WTC11 (cell line): ENCODE data around the gene FARP2. TPM values are rescaled to one million over a fixed set of nuclear protein-coding genes. Genes with fewer than 3 reads are reported as not detected.

Experiments
- ATAC-seq: fragments of 200-7000 bp; cut with Tn5 transposase; 2 replicates; pipeline ENCODE4 v1.10.0; 2021; ENCODE audit warnings: mild to moderate bottlenecking, moderate library complexity
- CTCF ChIA-PET: fragments of 300-600 bp; sonication (Branson Sonifier 250); formaldehyde crosslinking; loops from one replicate; lab custom pipeline; 2021; ENCODE audit warnings: antibody characterized with exemption; lab: Charles Lee
- POLR2A ChIA-PET: fragments of 350-600 bp; sonication (Branson Sonifier 250); formaldehyde crosslinking; loops from one replicate; lab custom pipeline; 2021; ENCODE audit warnings: antibody characterized with exemption; lab: Charles Lee
- DNase-seq: peaks from one replicate; pipeline ENCODE4 v3.0.0; 2021; ENCODE audit warnings: low spot score
- H3K27ac Mint-ChIP-seq: 2 replicates; pipeline ENCODE4 v1.8.0; 2021; ENCODE audit warnings: mixed read lengths
- H3K27me3 Mint-ChIP-seq: 2 replicates; pipeline ENCODE4 v1.8.0; 2021; ENCODE audit warnings: low read depth, mild to moderate bottlenecking, moderate library complexity, mixed read lengths
- H3K36me3 Mint-ChIP-seq: 2 replicates; pipeline ENCODE4 v1.8.0; 2021; ENCODE audit warnings: mixed read lengths
- H3K4me1 Mint-ChIP-seq: 2 replicates; pipeline ENCODE4 v1.8.0; 2022; ENCODE audit warnings: mixed read lengths
- H3K4me3 Mint-ChIP-seq: 2 replicates; pipeline ENCODE4 v1.8.0; 2021; ENCODE audit warnings: mild to moderate bottlenecking, moderate library complexity, mixed read lengths
- H3K9me3 Mint-ChIP-seq: 2 replicates; pipeline ENCODE4 v1.8.0; 2021; ENCODE audit warnings: mixed read lengths
- ATF1 ChIP-seq: sonication (generic); formaldehyde crosslinking; IDR thresholded peaks from 2 replicates; pipeline ENCODE4 v1.8.1; 2023; ENCODE audit warnings: mild to moderate bottlenecking, moderate library complexity, missing genetic modification reagents
- CBFB ChIP-seq: sonication (generic); formaldehyde crosslinking; IDR thresholded peaks from 2 replicates; pipeline ENCODE4 v1.8.1; 2022; ENCODE audit warnings: mild to moderate bottlenecking, low read depth, missing genetic modification reagents
- ELF4 ChIP-seq: sonication (generic); formaldehyde crosslinking; IDR thresholded peaks from 2 replicates; pipeline ENCODE4 v1.8.1; 2022; ENCODE audit warnings: low read depth, mild to moderate bottlenecking, moderate library complexity, missing genetic modification reagents
- EMX1 ChIP-seq: fragments of 250-450 bp; sonication (Bioruptor Pico); IDR thresholded peaks from 2 replicates; pipeline ENCODE4 v1.8.0; 2021; ENCODE audit warnings: mild to moderate bottlenecking
- FOXP1 ChIP-seq: sonication (generic); formaldehyde crosslinking; IDR thresholded peaks from 2 replicates; pipeline ENCODE4 v1.8.0; 2022; ENCODE audit warnings: missing genetic modification reagents, mild to moderate bottlenecking, moderate library complexity, borderline replicate concordance
- GABPB1 ChIP-seq: sonication (generic); formaldehyde crosslinking; IDR thresholded peaks from 2 replicates; pipeline ENCODE4 v1.8.1; 2023; ENCODE audit warnings: mild to moderate bottlenecking, missing genetic modification reagents
- GTF2I ChIP-seq: fragments of 250-450 bp; sonication (Bioruptor Pico); conservative IDR thresholded peaks from 2 replicates; pipeline ENCODE4 v1.4.0; 2021; ENCODE audit warnings: mild to moderate bottlenecking
- IRF2 ChIP-seq: sonication (generic); formaldehyde crosslinking; IDR thresholded peaks from 2 replicates; pipeline ENCODE4 v1.8.0; 2022; ENCODE audit warnings: low read depth, missing genetic modification reagents, borderline replicate concordance
- JAZF1 ChIP-seq: fragments of 250-450 bp; sonication (Bioruptor Pico); IDR thresholded peaks from 2 replicates; pipeline ENCODE4 v1.9.0; 2021; ENCODE audit warnings: moderate library complexity, mild to moderate bottlenecking, inconsistent platforms
- MYBL2 ChIP-seq: sonication (generic); formaldehyde crosslinking; IDR thresholded peaks from 2 replicates; pipeline ENCODE4 v1.8.1; 2023; ENCODE audit warnings: mild to moderate bottlenecking, moderate library complexity, missing genetic modification reagents
- NFATC4 ChIP-seq: fragments of 250-450 bp; sonication (Bioruptor Pico); IDR thresholded peaks from 2 replicates; pipeline ENCODE4 v1.9.0; 2021; ENCODE audit warnings: mild to moderate bottlenecking
- NFE2L1 ChIP-seq: sonication (generic); formaldehyde crosslinking; IDR thresholded peaks from 2 replicates; pipeline ENCODE4 v1.8.1; 2023; ENCODE audit warnings: missing genetic modification reagents
- NFYB ChIP-seq: sonication (generic); formaldehyde crosslinking; conservative IDR thresholded peaks from 2 replicates; pipeline ENCODE4 v1.8.0; 2022; ENCODE audit warnings: low read depth, missing genetic modification reagents
- NR1H2 ChIP-seq: sonication (generic); formaldehyde crosslinking; IDR thresholded peaks from 2 replicates; pipeline ENCODE4 v1.9.0; 2021; ENCODE audit warnings: mild to moderate bottlenecking, moderate library complexity, missing genetic modification reagents
- OVOL2 ChIP-seq: fragments of 250-450 bp; sonication (Bioruptor Pico); IDR thresholded peaks from 2 replicates; pipeline ENCODE4 v1.9.0; 2021; ENCODE audit warnings: mild to moderate bottlenecking, borderline replicate concordance
- TEAD1 ChIP-seq: sonication (generic); formaldehyde crosslinking; IDR thresholded peaks from 2 replicates; pipeline ENCODE4 v1.8.0; 2022; ENCODE audit warnings: mild to moderate bottlenecking, missing genetic modification reagents
- ZNF121 ChIP-seq: sonication (generic); formaldehyde crosslinking; IDR thresholded peaks from 2 replicates; pipeline ENCODE4 v1.8.0; 2023; ENCODE audit warnings: missing genetic modification reagents
- ZNF263 ChIP-seq: sonication (generic); formaldehyde crosslinking; IDR thresholded peaks from 2 replicates; pipeline ENCODE4 v1.8.1; 2022; ENCODE audit warnings: low read depth, mild to moderate bottlenecking, moderate library complexity, missing genetic modification reagents
- ZNF416 ChIP-seq: fragments of 250-450 bp; sonication (Bioruptor Pico); IDR thresholded peaks from 2 replicates; pipeline ENCODE4 v1.9.0; 2021; ENCODE audit warnings: mild to moderate bottlenecking, inconsistent platforms
- total RNA-seq: library from RNA; stranded (reverse); gene quantifications from 3 replicates; pipeline ENCODE4 v1.2.3, GENCODE V29; 2021
- TF ChIP-seq, protein P1 (sequence below): sonication (generic); formaldehyde crosslinking; IDR thresholded peaks from 2 replicates; pipeline ENCODE4 v1.8.1; 2023; ENCODE audit warnings: mild to moderate bottlenecking, missing genetic modification reagents, moderate library complexity
- TF ChIP-seq, protein P2 (sequence below): sonication (generic); formaldehyde crosslinking; conservative IDR thresholded peaks from 2 replicates; pipeline ENCODE4 v1.8.1; 2022; ENCODE audit warnings: mild to moderate bottlenecking, missing genetic modification reagents
- TF ChIP-seq, protein P3 (sequence below): sonication (generic); formaldehyde crosslinking; IDR thresholded peaks from 2 replicates; pipeline ENCODE4 v1.8.1; 2022; ENCODE audit warnings: low read depth, mild to moderate bottlenecking, moderate library complexity, missing genetic modification reagents, borderline replicate concordance
- TF ChIP-seq, protein P4 (sequence below): fragments of 250-450 bp; sonication (Bioruptor Pico); IDR thresholded peaks from 2 replicates; pipeline ENCODE4 v1.9.0; 2021; ENCODE audit warnings: mild to moderate bottlenecking
- TF ChIP-seq, protein P5 (sequence below): sonication (generic); formaldehyde crosslinking; IDR thresholded peaks from 2 replicates; pipeline ENCODE4 v1.8.0; 2023; ENCODE audit warnings: missing genetic modification reagents
- TF ChIP-seq, protein P6 (sequence below): fragments of 250-450 bp; sonication (Bioruptor Pico); IDR thresholded peaks from 2 replicates; pipeline ENCODE4 v1.8.0; 2021; ENCODE audit warnings: mild to moderate bottlenecking
- TF ChIP-seq, protein P7 (sequence below): sonication (generic); formaldehyde crosslinking; IDR thresholded peaks from 2 replicates; pipeline ENCODE4 v1.8.1; 2023; ENCODE audit warnings: mild to moderate bottlenecking, missing genetic modification reagents, moderate library complexity
- TF ChIP-seq, protein P8 (sequence below): sonication (generic); formaldehyde crosslinking; IDR thresholded peaks from 2 replicates; pipeline ENCODE4 v1.8.1; 2022; ENCODE audit warnings: missing genetic modification reagents, borderline replicate concordance
- TF ChIP-seq, protein P9 (sequence below): sonication (generic); formaldehyde crosslinking; IDR thresholded peaks from 2 replicates; pipeline ENCODE4 v1.8.0; 2022; ENCODE audit warnings: mild to moderate bottlenecking, missing genetic modification reagents

FARP2 gene
- total RNA-seq, 1 experiment from 2014 or later: 37.8 TPM

DNA sequence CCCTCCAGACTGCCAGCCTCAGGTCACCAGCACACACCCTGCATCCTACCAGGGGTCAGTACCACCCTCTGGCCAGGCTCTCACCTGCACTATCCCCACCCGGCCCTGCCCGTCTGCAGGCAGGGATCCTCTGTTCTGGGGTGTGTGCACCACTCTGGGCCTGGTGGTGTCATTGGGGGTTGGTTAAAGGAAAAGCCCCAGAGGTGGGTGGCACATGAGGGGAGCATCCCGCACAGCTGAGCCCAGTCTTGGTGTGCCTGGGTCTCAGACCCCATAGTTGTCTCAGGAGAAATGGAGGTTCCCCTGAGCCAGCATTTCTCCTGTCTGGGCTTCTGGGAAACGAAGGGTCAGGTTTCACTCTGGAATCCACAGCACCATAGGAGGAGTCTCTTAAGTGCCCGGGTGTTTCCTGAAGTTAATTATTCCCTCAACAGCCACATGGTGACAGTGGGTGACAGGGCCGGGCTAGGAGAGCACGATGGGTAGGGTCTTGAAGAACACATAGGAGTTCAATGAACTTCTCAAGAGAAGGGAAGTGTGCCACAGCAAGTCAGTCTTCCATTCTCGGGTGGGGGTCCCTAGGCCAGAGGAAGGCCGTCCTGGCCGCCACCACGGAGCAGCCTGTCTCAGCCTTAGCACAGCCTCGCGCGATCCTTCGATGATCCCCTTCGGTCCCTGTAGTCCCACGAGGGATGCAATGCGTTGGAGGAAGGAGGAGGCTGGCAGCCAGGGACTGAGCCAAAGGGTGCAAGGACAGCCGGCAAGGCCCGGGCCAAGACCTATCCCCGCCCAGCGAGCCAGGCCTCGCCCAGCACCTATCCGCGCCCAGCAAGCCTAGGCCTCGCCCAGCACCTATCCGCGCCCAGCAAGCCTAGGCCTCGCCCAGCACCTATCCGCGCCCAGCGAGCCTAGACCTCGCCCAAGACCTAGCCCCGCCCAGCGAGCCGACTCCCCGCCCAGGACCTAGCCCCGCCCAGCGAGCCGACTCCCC is 1.1 kb upstream of the FARP2 start:
- H3K4me3 Mint-ChIP-seq: peak overlapping the region; percentile 71
- ChIA-PET CTCF (no interaction called here), POLR2A (interaction anchor here (0.7 kb wide), 1 partner anchor 483 kb away, joined by 3 read pairs; no protein-coding TSS in a partner anchor)
- H3K9me3 Mint-ChIP-seq: no peaks in the 10 kb centered on the region
- H3K27me3 Mint-ChIP-seq: no peaks in the 10 kb centered on the region
- peak; percentile 92 for DNase-seq
- peaks cover 40% of the 10 kb centered on the region for H3K36me3 Mint-ChIP-seq
- H3K4me1 Mint-ChIP-seq: peaks cover 30% of the 10 kb centered on the region
- H3K27ac Mint-ChIP-seq: peak overlapping the region; percentile 94
- peak; percentile 76 for ATAC-seq
- no peak for TF ChIP-seq ZNF263 (CRISPR knock-in tag)
- TF ChIP-seq ZNF416: no peak
- no peak for TF ChIP-seq CBFB (CRISPR knock-in tag)
- TF ChIP-seq, protein P1, sequence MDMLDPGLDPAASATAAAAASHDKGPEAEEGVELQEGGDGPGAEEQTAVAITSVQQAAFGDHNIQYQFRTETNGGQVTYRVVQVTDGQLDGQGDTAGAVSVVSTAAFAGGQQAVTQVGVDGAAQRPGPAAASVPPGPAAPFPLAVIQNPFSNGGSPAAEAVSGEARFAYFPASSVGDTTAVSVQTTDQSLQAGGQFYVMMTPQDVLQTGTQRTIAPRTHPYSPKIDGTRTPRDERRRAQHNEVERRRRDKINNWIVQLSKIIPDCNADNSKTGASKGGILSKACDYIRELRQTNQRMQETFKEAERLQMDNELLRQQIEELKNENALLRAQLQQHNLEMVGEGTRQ (CRISPR knock-in tag): no peak
- TF ChIP-seq GABPB1 (CRISPR knock-in tag): no peak
- TF ChIP-seq, protein P2, sequence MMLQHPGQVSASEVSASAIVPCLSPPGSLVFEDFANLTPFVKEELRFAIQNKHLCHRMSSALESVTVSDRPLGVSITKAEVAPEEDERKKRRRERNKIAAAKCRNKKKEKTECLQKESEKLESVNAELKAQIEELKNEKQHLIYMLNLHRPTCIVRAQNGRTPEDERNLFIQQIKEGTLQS: no peak
- TF ChIP-seq GTF2I (CRISPR knock-in tag): no peak
- 0 out of 2 replicates have a peak, but pooled peaks have one; percentile 52 for TF ChIP-seq NFATC4 (CRISPR knock-in tag)
- 0 out of 2 replicates have a peak, but pooled peaks have one; percentile 47 for TF ChIP-seq TEAD1 (CRISPR knock-in tag)
- TF ChIP-seq, protein P3, sequence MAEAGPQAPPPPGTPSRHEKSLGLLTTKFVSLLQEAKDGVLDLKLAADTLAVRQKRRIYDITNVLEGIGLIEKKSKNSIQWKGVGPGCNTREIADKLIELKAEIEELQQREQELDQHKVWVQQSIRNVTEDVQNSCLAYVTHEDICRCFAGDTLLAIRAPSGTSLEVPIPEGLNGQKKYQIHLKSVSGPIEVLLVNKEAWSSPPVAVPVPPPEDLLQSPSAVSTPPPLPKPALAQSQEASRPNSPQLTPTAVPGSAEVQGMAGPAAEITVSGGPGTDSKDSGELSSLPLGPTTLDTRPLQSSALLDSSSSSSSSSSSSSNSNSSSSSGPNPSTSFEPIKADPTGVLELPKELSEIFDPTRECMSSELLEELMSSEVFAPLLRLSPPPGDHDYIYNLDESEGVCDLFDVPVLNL (CRISPR knock-in tag): no peak
- TF ChIP-seq ATF1 (CRISPR knock-in tag): no peak
- TF ChIP-seq MYBL2: no peak
- no peak for TF ChIP-seq NR1H2 (CRISPR knock-in tag)
- no peak for TF ChIP-seq OVOL2 (CRISPR knock-in tag)
- TF ChIP-seq, protein P4, sequence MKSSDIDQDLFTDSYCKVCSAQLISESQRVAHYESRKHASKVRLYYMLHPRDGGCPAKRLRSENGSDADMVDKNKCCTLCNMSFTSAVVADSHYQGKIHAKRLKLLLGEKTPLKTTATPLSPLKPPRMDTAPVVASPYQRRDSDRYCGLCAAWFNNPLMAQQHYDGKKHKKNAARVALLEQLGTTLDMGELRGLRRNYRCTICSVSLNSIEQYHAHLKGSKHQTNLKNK: no peak
- TF ChIP-seq FOXP1 (CRISPR knock-in tag): no peak
- TF ChIP-seq EMX1 (CRISPR knock-in tag): peak; percentile 78; the same call in 1 of the 2 replicates
- TF ChIP-seq JAZF1 (CRISPR knock-in tag): no peak
- TF ChIP-seq IRF2 (CRISPR knock-in tag): no peak
- TF ChIP-seq, protein P5, sequence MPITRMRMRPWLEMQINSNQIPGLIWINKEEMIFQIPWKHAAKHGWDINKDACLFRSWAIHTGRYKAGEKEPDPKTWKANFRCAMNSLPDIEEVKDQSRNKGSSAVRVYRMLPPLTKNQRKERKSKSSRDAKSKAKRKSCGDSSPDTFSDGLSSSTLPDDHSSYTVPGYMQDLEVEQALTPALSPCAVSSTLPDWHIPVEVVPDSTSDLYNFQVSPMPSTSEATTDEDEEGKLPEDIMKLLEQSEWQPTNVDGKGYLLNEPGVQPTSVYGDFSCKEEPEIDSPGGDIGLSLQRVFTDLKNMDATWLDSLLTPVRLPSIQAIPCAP: no peak
- 0 out of 2 replicates have a peak, but pooled peaks have one; percentile 46 for TF ChIP-seq NFE2L1 (CRISPR knock-in tag)
- TF ChIP-seq, protein P6, sequence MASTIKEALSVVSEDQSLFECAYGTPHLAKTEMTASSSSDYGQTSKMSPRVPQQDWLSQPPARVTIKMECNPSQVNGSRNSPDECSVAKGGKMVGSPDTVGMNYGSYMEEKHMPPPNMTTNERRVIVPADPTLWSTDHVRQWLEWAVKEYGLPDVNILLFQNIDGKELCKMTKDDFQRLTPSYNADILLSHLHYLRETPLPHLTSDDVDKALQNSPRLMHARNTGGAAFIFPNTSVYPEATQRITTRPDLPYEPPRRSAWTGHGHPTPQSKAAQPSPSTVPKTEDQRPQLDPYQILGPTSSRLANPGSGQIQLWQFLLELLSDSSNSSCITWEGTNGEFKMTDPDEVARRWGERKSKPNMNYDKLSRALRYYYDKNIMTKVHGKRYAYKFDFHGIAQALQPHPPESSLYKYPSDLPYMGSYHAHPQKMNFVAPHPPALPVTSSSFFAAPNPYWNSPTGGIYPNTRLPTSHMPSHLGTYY (CRISPR knock-in tag): peak; percentile 70; the same call in 1 of the 2 replicates
- TF ChIP-seq, protein P7, sequence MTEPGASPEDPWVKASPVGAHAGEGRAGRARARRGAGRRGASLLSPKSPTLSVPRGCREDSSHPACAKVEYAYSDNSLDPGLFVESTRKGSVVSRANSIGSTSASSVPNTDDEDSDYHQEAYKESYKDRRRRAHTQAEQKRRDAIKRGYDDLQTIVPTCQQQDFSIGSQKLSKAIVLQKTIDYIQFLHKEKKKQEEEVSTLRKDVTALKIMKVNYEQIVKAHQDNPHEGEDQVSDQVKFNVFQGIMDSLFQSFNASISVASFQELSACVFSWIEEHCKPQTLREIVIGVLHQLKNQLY (CRISPR knock-in tag): no peak
- no peak for TF ChIP-seq ELF4
- TF ChIP-seq, protein P8, sequence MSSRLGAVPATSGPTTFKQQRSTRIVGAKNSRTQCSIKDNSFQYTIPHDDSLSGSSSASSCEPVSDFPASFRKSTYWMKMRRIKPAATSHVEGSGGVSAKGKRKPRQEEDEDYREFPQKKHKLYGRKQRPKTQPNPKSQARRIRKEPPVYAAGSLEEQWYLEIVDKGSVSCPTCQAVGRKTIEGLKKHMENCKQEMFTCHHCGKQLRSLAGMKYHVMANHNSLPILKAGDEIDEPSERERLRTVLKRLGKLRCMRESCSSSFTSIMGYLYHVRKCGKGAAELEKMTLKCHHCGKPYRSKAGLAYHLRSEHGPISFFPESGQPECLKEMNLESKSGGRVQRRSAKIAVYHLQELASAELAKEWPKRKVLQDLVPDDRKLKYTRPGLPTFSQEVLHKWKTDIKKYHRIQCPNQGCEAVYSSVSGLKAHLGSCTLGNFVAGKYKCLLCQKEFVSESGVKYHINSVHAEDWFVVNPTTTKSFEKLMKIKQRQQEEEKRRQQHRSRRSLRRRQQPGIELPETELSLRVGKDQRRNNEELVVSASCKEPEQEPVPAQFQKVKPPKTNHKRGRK: no peak
- TF ChIP-seq, protein P9, sequence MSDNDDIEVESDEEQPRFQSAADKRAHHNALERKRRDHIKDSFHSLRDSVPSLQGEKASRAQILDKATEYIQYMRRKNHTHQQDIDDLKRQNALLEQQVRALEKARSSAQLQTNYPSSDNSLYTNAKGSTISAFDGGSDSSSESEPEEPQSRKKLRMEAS: peak; percentile 57; the same call in 1 of the 2 replicates
- no peak for TF ChIP-seq ZNF121 (CRISPR knock-in tag)
- no peak for TF ChIP-seq NFYB (CRISPR knock-in tag)
